OCI-LY3 (cell line): ENCODE results near the gene HYPK.

Experiments used
- CTCF ChIP-seq: fragments of 200-600, 300-600 bp; sonication (generic); IDR thresholded peaks from 2 replicates; pipeline ENCODE4 v1.5.1; 2014; ENCODE audit warnings: antibody characterized with exemption, low read length, low read depth
- EZH2phosphoT487 ChIP-seq: fragments of 200-600 bp; shearing (Covaris generic); IDR thresholded peaks from 2 replicates; pipeline ENCODE4 v1.6.1; 2018; ENCODE audit warnings: antibody characterized with exemption, mixed run types, low read depth

- TF ChIP-seq CTCF (no peak), EZH2phosphoT487 (no peak)
Observed at GRCh38 chr15:43796566-43796965, 3.8 kb upstream of the HYPK start.
